ENCODE data around the gene CYP26B1.

DNA sequence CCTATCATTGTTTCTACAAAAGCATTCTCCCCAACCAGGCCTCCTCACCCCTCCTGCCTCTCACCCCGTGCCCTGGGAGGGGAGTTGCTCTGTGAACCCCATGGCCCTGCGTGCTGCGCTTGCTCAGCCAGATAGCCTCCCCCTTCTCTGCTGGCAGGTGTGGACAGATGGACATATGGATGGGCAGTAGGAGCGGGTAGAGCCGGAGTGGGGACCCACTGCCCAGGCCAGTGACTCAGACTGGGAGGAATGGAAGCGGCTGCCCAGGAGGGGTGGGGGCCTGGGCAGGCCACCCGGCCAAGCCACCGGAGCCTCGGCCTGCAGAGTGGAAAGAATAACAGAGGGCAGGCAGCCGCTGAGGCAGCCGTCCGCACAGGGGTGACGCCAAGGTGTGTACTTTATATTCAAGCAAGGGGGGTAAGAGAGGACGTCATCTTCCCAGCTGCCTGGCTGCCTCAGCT is 8.7 kb downstream of the CYP26B1 start:
- TF ChIP-seq, protein P1, sequence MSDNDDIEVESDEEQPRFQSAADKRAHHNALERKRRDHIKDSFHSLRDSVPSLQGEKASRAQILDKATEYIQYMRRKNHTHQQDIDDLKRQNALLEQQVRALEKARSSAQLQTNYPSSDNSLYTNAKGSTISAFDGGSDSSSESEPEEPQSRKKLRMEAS (IDR thresholded peaks at IDR 0.05), result no peak
- TF ChIP-seq EP300 (IDR thresholded peaks at IDR 0.05; ENCODE audit: borderline replicate concordance) (no peak), TAF1 (IDR thresholded peaks at IDR 0.05; ENCODE audit: low read depth) (no peak), CEBPB (IDR thresholded peaks at IDR 0.05) (no peak), EGR1 (IDR thresholded peaks at IDR 0.05) (no peak), TCF12 (IDR thresholded peaks at IDR 0.05; ENCODE audit: low read depth) (no peak), YY1 (IDR thresholded peaks at IDR 0.05; ENCODE audit: low read depth) (no peak)
- TF ChIP-seq, protein P2, sequence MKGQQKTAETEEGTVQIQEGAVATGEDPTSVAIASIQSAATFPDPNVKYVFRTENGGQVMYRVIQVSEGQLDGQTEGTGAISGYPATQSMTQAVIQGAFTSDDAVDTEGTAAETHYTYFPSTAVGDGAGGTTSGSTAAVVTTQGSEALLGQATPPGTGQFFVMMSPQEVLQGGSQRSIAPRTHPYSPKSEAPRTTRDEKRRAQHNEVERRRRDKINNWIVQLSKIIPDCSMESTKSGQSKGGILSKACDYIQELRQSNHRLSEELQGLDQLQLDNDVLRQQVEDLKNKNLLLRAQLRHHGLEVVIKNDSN (IDR thresholded peaks at IDR 0.05), result no peak
